HUDEP-2 (cell line): ENCODE measurements around the gene TGFBI.
"Not testable (repeated sequence)": the region's sequence is repeated elsewhere in the genome, so short reads cannot be mapped to it uniquely, and the experiment has no call there.

Experiments
- DNase-seq, 76 experiments: peaks; one replicate each; lab custom pipeline; 2025; ENCODE audit not compliant: unreplicated experiment in 76 of 76; lab: John Stamatoyannopoulos, UW

Gene TGFBI

DNA sequence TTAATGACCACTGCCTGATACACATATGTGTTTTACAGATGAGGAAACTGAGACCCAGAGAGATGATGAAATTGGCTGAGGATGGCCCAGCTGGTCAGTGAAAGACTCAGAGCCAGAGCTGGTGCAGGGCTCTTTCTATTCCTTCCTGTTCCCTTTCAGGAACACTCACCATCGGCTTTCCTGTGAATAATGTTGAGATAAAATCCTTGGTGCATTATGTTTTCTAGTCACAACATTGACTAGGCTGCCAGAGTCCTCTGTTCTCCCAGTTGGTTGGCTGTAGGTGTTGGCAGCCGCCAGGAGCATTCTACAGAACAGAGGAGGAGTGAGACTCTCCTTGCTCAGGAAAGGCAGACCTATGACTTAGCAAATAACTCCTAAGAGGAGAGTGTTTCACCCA lies 14.8 kb downstream of the TGFBI start:
- no peak for DNase-seq

DNA sequence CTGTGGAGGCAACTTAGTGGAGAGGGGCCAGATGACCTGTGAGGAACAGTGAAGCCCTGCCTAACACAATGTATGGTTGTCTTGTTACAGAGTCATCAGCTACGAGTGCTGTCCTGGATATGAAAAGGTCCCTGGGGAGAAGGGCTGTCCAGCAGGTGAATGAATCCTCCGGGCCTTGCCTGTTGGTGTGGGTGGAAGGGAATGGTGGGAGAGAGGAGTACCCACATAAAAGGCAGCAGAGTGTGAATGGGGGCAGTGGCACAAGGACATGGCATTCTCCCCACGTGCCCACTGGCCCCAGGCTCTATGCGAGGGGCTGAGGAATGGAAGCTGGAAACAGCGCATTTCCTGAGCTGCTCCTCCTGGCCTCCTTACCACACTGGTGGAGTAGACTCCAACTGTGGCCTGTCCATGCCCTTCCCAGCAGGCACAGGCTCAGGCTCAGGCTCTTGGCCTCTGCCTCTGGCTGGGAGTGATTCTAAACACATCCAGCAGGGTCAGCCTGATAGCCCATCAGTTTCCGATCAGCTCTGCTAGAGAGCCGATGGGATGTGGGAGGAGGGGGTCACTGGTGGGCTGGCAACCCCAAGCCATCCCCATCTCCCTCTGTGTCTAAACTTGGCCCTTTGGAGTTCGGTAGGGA lies 15.3 kb downstream of the TGFBI start:
- DNase-seq = no peak

DNA sequence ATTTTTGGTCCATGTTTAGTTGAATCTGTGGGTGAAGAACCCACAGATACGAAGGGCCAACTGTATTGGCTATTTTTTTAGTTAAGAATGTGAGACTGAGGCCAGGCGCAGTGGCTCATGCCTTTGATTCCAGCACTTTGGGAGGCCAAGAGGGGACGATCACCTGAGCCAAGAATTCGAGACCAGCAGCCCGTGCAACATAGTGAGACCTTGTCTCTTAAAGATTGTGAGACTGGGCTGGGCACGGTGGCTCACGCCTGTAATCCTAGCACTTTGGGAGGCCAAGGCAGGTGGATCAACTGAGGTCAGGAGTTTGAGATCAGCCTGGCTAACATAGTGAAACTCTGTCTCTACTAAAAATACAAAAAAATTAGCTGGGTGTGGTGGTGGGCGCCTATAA lies 16.2 kb downstream of the TGFBI start:
- not testable (repeated sequence) for DNase-seq

DNA sequence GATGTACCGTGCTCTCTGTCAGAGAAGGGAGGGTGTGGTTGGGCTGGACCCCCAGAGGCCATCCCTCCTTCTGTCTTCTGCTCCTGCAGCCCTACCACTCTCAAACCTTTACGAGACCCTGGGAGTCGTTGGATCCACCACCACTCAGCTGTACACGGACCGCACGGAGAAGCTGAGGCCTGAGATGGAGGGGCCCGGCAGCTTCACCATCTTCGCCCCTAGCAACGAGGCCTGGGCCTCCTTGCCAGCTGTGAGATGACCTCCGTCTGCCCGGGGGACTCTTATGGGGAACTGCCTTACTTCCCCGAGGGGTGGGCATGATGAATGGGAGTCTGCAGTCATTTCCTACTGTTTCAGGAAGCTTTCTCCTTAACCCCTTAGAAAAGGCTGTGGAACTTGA lies 17.5 kb downstream of the TGFBI start:
- DNase-seq = no peak

DNA sequence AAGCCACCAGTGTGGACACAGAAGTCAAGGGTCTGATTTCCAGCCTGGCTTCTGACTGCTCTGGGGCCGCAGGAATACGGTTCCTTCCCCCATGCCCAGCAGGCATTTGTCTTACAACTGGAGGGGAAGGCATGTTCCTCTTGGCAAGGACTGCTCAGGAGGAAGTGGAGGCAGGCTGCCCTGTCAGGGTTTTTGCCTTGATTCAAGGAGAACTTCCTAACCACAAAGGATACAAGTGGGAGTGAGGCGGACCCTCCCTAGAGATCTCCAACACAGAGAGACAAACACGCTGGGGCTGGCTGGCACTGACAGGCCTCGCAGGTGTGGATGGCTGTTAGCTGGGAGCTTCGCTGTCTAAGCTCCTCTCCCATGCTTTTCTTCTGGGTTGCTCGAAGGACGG lies 19.1 kb downstream of the TGFBI start:
- DNase-seq = no peak

DNA sequence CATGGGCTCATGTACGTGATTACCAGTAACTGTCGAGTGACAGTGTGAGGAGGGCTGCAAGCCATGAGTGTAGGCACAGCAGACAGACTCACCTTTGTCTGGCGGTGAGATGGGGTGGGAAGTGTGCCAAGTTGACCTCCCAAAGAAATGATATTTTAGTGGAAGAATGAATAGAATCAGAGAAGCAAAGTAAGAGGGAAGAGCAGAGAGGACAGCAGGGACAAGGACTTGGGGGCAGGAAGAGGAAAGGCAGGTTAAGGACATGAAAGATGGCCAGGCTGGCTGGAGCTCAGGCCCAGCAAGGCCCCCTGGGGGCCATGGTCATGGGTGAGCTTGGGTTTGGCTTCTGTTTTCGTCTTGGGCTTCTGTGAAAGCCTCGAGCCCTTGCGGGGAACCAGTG lies 20.2 kb downstream of the TGFBI start:
- DNase-seq = no peak

DNA sequence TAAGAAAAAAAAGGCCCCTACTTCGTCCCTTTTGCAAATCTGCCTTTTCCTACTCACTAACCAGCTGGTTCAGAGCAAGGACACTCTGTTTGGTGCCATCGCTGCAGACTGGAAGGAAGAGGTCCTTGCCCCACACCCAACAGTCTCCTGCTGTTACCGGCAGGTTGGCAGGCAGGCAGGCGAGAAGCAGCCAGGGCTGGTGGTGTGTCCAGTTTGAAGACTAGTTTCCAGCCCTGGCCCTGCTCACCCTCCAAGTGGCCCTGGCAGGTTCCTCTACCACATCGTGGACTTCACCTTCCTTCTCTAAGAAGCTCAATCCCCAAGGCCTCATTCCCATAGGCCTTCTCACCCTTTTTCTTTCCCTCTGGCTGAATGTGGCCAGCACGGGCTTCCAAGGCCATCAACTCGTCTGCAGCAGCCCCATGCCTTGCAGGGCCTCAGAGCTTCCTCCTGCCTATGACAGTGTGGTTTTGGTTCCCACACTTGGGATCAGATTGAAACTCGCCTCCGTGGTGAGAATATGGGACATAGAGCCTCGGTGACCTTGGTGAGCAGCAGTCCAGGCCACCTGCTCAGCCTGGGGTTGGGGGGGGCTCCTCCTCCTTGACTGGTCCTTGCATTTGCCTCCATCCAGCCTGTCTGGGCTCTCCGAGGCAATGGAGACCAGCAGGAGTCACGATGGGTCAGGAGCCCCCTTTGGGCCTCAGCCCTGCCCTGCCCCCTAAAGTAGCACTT lies 22.9 kb downstream of the TGFBI start:
- no peak for DNase-seq

DNA sequence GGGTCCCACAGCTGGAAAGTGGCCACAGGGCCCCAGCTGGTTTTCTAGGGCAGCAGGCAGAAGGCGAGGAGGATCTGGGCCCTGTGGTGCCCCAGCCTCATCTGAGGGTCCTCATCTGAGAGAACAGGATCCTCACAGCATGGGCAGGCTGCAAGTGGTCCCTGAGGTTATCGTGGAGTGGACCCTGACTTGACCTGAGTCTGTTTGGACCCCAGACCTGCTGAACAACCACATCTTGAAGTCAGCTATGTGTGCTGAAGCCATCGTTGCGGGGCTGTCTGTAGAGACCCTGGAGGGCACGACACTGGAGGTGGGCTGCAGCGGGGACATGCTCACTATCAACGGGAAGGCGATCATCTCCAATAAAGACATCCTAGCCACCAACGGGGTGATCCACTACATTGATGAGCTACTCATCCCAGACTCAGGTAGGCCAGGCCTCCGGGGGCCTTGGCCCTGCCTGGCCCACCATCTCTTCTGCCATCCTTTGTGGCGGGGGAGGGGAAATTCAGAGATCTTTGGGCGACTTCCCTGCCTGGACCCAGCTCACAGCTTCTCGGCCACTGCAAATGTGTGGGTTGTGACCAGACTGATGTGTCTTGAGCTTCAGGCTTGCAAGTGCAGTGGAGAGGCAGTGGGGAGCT lies 24.0 kb downstream of the TGFBI start:
- DNase-seq = no peak

DNA sequence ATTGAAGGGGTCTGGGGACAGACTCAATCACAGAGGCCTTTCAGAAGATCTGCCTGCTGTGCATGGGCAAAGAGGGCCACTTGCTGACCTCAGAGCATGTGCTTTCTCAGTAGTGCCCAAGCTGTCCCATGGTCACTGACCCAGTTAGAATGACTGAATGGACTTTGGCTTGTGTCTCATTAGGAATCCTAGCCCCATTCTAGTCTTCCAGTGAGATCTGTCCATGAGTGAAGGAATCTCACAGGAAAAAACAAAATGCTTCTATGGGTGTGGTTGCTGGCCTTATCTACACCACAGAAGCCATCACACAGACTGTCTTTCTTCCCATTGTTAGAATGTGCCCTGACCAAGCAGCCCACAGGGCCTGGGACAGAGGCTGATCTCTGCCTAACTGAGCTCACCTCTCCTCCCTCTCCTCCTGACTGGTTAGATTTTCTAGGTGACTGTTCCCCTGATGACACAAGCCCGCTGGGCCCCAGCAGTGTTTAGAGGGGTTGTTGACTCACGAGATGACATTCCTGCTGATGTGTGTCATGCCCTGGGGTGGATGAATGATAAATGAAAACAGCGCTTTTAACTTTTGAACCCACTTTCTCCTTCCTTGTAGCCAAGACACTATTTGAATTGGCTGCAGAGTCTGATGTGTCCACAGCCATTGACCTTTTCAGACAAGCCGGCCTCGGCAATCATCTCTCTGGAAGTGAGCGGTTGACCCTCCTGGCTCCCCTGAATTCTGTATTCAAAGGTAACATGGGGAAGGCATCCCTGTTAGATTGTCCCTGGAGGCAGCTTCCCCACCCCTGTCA lies 24.8 kb downstream of the TGFBI start:
- no peak for DNase-seq

DNA sequence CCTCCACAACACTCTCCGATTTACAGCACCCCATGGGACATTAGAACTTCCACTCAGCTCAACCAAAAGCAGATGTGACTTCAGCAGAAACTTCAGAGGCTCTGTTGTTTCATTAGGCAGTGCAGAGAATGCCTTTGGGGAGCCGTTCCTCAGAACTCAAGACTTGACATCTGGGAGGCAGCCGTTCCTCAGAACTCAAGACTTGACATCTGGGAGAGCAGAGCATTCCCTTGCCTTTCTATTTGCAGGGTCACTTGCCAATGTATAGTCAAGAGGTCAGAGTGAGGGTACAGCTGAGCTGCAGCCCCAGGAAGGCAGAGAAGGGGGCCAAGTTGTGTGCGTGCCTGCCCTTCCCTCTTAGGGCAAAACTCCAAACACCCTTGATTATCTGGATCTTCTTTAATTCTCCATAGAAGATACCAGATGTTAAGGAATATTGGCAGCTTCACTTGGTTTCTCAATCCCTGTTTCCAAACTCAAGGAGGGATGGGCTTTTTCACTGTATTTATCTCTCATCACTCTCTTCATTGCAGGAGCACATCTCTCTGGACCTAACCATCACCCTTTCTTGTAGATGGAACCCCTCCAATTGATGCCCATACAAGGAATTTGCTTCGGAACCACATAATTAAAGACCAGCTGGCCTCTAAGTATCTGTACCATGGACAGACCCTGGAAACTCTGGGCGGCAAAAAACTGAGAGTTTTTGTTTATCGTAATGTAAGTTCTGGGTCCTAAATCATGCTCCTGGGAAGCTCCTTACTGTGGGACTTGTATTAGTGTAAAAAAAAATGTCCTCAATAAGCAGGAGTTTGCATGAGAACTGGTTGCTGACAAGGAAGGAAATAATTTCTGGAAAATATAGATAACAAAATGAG lies 25.6 kb downstream of the TGFBI start:
- DNase-seq = no peak

DNA sequence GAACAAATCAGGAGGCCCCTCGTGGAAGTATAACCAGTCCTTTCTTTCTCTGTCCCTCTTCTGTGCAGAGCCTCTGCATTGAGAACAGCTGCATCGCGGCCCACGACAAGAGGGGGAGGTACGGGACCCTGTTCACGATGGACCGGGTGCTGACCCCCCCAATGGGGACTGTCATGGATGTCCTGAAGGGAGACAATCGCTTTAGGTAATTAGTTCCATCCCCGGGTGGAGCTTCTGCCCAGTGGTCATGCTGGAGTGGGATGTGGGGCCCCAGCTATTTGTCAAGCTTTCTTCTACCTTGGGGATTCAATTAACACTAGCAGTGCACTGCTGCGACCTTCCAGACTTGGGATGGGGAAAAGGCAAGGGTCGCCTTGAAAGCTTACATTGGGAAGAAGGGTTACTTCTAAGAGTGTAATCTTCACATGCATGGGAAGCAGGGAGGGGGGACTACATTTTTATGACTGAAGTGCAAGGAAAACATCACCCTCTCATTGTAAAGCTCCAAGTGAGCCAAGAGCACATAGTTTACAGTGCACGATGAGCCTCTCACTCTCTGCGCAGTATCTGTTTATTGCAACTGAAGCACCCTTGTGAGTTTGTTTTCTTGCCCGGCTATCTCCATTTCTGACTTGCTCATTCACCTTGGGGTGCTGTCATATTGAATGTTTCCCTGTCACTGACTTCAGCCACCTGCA lies 27.0 kb downstream of the TGFBI start:
- DNase-seq = no peak

DNA sequence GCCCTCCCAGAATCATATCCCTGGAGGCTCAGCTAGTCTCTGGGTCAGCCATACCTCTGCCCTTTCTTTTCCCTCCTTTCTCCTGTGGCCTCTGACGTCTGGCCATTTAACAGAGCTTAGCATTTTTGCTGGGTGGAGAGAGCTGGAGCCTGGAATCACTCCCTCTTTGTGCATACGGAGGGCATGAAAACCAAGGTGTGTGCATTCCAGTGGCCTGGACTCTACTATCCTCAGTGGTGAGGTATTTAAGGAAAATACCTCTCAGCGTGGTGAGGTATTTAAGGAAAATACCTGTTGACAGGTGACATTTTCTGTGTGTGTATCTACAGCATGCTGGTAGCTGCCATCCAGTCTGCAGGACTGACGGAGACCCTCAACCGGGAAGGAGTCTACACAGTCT lies 27.5 kb downstream of the TGFBI start:
- no peak for DNase-seq

DNA sequence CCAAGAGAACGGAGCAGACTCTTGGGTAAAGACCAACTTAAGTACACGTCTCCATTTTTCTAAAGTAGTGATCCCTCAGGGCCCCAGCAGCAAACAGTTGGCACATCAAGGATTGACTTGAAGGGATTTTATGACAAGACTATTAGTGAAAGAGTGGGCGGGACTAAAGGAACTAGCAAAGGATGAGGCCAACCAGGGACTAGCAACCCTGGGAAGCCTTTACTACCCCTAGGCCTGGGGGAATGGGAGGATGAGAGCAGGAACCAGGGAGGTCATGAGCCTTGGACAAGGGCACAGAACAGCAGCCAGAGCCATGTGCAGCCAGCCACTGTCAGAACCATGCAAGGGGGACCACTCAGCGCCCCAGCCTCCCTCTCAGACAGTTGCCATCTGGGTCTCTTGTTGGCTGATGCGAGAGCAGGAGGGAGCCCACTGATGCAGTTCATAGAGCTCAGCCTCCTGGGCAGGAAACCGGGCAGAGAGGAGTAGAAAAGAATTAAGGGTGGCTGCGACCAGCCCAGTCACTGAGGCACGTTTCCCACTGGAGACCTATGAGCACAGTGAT lies 28.1 kb downstream of the TGFBI start:
- DNase-seq = no peak

DNA sequence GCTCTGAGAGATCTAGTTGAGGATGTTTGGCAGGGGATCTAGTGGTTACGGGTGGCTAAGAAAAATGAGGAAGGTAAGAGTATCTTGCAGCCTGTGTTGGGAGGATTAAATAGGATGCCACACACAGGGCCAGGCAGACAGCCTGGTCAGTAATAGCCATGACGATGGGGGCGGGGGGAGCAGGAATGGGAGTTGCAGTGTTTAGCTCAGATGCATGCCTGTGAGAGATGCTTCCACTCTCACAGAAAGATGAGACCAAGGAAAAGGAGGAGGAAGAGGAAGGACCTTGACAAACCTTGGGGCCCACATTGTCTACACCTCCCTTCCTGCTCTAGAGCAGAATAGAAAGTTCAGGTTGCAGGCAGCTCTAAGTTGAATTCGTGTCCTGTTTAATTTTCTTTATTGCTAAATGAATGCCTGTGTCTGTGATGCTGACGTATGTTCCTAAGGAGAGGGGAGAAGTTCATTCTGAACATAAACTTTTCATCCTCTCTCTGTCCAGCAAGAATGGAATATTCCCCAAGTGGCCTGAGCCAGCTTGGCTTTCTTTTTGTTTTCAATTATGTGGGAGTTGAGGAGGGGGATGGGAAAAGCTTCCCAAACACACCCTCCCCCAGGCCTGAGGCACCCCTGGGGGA lies 28.7 kb downstream of the TGFBI start:
- no peak for DNase-seq

DNA sequence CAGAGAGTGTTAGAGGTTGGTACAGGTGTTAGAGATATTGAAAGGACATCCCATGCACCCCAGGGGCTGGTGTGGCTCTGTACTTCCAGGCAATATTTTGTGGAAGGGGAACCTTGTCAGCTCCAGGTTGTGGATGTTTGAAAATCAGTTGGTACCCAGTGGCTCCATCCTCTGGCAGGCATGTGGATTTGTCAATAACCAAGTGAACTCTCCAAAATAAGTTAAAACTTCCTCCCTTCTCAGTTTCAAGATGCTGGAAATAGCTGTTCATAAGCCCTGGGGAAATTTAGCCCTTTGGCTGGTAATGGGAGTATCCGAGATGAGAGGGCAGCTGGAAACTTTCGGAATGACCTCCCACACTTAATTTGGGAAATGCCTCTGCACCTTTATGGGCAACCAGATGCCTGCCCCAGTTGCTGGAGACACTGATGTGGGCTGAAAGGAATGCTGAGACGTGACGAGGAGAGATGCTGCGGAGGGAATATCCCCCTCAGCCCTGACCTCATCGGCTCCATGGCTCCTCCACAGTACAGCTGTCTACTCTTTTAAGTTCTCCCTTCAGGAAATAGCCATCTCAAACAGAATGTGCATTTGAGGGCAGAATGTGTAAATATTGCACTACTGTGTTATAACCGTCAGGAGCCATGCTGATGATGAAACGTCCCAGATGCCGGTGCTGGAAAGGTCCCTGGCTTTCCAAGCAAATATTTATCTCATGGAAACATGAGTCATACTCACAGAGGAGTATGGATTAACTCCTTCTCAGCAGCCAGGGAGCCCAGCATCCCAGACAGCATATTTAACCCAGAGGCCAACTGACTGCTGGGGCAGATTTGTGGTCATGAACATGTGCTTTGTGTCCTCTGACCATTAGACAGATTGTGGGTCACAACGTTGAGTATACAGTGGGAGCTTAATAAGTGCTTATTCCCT lies 29.5 kb downstream of the TGFBI start:
- no peak for DNase-seq

DNA sequence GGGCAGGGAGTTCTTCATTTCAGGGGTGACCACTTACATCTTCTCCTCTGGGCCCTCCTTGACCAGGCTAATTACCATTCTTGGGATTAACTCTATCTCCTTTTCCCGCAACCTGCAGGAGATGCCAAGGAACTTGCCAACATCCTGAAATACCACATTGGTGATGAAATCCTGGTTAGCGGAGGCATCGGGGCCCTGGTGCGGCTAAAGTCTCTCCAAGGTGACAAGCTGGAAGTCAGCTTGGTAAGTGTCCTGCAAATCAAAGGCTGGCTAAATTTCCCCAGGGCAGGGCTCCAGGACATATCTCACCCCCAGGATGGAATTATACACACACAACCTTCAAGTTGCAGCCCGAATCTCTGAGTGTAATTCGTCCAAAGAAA lies 30.2 kb downstream of the TGFBI start:
- DNase-seq = no peak

DNA sequence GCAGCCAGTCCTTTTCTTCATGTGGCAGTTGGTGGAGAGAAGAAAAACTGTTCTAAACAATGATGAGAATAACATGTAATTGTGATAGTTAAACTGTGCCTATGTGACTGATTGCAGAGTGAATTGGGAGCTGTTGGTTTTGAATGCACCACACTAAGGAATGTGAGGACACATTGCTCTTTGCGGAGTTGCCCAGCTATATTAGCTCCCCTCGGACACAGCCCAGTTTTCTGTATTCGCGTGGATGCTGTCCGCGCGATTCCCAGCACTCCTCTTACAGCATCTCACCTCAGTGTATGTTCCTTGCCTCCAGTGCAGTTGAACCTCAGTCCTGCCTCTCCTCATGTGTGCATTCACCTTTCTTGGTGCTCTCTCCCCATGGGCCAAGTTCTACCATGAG lies 32.2 kb downstream of the TGFBI start:
- DNase-seq = no peak
